Measurements from ENCODE around the gene EVI5. TPM values are rescaled to one million over a fixed set of nuclear protein-coding genes. Genes with fewer than 3 reads are reported as not detected.

Gene EVI5
- total RNA-seq, 4 donors from 2014 or later = 13.6 to 21.6 (median 14.8) TPM

DNA sequence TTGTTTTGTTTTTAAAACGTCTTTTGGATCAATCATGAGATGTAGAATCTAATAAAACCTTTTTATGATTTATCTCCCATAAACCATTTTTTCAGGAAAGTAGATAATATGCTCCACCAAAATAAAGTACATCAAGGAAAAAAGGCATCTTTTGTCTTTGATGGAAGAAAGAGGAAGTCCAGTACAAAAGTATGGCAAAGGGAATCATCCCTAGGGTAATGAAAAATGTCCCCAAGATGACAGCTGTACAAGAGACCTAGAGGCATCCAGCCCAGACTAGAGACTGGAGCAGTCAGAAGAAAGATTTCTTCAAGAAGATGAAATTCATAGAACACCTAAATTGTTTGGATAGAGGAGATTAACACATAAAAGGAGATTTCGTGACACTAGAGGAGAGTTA lies 265.9 kb downstream of the EVI5 start:
- no peak for DNase-seq (ENCODE audit: low spot score in 2 of 2)
- H3K9me3 ChIP-seq = no peaks in the 10 kb centered on the region
- H3K27me3 ChIP-seq = no peaks in the 10 kb centered on the region
- no peak for TF ChIP-seq POLR2AphosphoS5 (IDR thresholded peaks at IDR 0.05)
- TF ChIP-seq CTCF (IDR thresholded peaks at IDR 0.05) = no peak
- TF ChIP-seq EP300 (IDR thresholded peaks at IDR 0.05) = no peak
- TF ChIP-seq POLR2A (IDR thresholded peaks at IDR 0.05) = no peak
- WGBS = 64% methylated on average over 2 of the region's 2 CpGs
- no peak overlapping the region for H3K4me3 ChIP-seq
- no peak overlapping the region for H3K27ac ChIP-seq
- H3K36me3 ChIP-seq = no peaks in the 10 kb centered on the region
- H3K4me1 ChIP-seq = no peaks in the 10 kb centered on the region

DNA sequence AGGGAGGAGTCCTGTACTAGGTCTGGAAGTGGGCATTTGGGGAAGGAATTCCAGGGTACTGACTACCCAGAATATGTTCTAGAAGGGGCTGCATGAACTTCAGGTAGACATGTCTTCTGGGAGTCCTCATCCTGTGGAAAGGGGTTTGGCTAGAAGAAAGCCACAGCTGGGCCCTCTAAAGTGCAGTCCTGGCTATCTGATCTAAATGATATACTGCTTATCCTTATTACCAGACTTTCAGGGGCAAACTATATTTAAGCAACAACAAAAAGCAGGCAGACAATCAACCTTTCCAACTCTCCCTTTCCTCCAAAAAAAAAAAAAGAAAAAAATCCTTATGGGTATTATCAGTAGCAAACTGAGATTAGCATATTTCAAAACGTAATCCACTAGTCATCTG lies 268.3 kb downstream of the EVI5 start:
- Histone ChIP-seq H3K4me1 (no peaks in the 10 kb centered on the region), H3K27me3 (no peaks in the 10 kb centered on the region), H3K27ac (no peak overlapping the region), H3K36me3 (no peaks in the 10 kb centered on the region), H3K9me3 (no peaks in the 10 kb centered on the region), H3K4me3 (no peak overlapping the region)
- DNase-seq (ENCODE audit: low spot score in 2 of 2) = no peak
- no peak for TF ChIP-seq POLR2AphosphoS5 (IDR thresholded peaks at IDR 0.05)
- TF ChIP-seq EP300 (IDR thresholded peaks at IDR 0.05) = no peak
- TF ChIP-seq CTCF (IDR thresholded peaks at IDR 0.05) = no peak
- no peak for TF ChIP-seq POLR2A (IDR thresholded peaks at IDR 0.05)
- 90% methylated on average over 1 of the region's 1 CpG for WGBS

DNA sequence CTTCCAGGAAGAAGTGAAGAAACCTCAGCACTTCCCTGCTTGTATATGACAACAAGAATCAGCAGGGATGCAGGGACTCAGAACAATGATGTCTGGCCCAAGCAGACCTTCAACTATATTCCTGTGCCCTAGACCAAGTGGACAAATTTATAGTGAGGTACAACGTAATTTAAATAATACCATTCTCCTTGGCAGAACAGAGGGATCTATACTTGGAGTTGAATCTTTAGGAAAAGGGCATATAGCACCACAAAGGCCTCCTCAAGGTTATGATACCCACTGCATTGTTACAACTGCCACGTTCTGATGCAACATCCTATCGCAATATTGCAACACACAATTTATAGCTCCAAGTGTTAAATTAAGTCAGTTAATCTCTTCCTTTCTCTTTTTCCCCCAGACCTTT lies 269.1 kb downstream of the EVI5 start:
- Histone ChIP-seq H3K27ac (no peak overlapping the region), H3K4me1 (no peaks in the 10 kb centered on the region), H3K4me3 (no peak overlapping the region), H3K9me3 (no peaks in the 10 kb centered on the region), H3K36me3 (no peaks in the 10 kb centered on the region), H3K27me3 (no peaks in the 10 kb centered on the region)
- TF ChIP-seq POLR2AphosphoS5 (IDR thresholded peaks at IDR 0.05) = no peak
- no peak for TF ChIP-seq EP300 (IDR thresholded peaks at IDR 0.05)
- TF ChIP-seq POLR2A (IDR thresholded peaks at IDR 0.05) = no peak
- TF ChIP-seq CTCF (IDR thresholded peaks at IDR 0.05) = no peak
- 82% methylated on average over 3 of the region's 3 CpGs for WGBS
- no peak for DNase-seq (ENCODE audit: low spot score in 2 of 2)

- no peaks in the 10 kb centered on the region for H3K9me3 ChIP-seq
- no peak overlapping the region for H3K4me3 ChIP-seq
- 93% methylated on average over 4 of the region's 4 CpGs for WGBS
- no peaks in the 10 kb centered on the region for H3K27me3 ChIP-seq
- no peak overlapping the region for H3K27ac ChIP-seq
- no peaks in the 10 kb centered on the region for H3K36me3 ChIP-seq
- DNase-seq (ENCODE audit: low spot score in 2 of 2) = no peak
- H3K4me1 ChIP-seq = no peaks in the 10 kb centered on the region
- TF ChIP-seq POLR2AphosphoS5 (IDR thresholded peaks at IDR 0.05) = no peak
These were observed 273.4 kb downstream of the EVI5 start for GRCh38 chr1:92511541-92511940.

- Histone ChIP-seq H3K27me3 (no peaks in the 10 kb centered on the region), H3K27ac (no peak overlapping the region), H3K4me3 (no peak overlapping the region), H3K36me3 (no peaks in the 10 kb centered on the region), H3K4me1 (no peaks in the 10 kb centered on the region), H3K9me3 (no peaks in the 10 kb centered on the region)
- no peak for DNase-seq (ENCODE audit: low spot score in 2 of 2)
- WGBS = 93% methylated on average over 1 of the region's 1 CpG
- no peak for TF ChIP-seq POLR2AphosphoS5 (IDR thresholded peaks at IDR 0.05)
- TF ChIP-seq EP300 (IDR thresholded peaks at IDR 0.05) = no peak
- no peak for TF ChIP-seq CTCF (IDR thresholded peaks at IDR 0.05)
- no peak for TF ChIP-seq POLR2A (IDR thresholded peaks at IDR 0.05)
These were observed 275.3 kb downstream of the EVI5 start for GRCh38 chr1:92509619-92510018.

- Histone ChIP-seq H3K4me1 (no peaks in the 10 kb centered on the region), H3K27ac (no peak overlapping the region), H3K36me3 (no peaks in the 10 kb centered on the region), H3K27me3 (no peaks in the 10 kb centered on the region), H3K4me3 (no peak overlapping the region), H3K9me3 (no peaks in the 10 kb centered on the region)
- DNase-seq (ENCODE audit: low spot score in 2 of 2) = no peak
- TF ChIP-seq CTCF (IDR thresholded peaks at IDR 0.05) (no peak), EP300 (IDR thresholded peaks at IDR 0.05) (no peak), POLR2AphosphoS5 (IDR thresholded peaks at IDR 0.05) (no peak), POLR2A (IDR thresholded peaks at IDR 0.05) (no peak)
- 72% methylated on average over 6 of the region's 6 CpGs for WGBS
These were observed 279.8 kb downstream of the EVI5 start for GRCh38 chr1:92505015-92505692.
